Upper lobe of left lung (tissue), 4 donors: ENCODE data around the gene SNRPA.

Experiments used
- EP300 ChIP-seq, 4 donors: sonication (generic); formaldehyde crosslinking; IDR thresholded peaks; one replicate each; pipeline ENCODE4 v1.5.1; 2017; ENCODE audit warnings: antibody characterized with exemption in 4 of 4, control low read depth in 2 of 4
- POLR2A ChIP-seq, 4 donors: fragments of 450-650 bp; IDR thresholded peaks; one replicate each; pipeline ENCODE4 v1.5.1; 2016 to 2017; ENCODE audit warnings: antibody characterized with exemption in 4 of 4, mild to moderate bottlenecking in 2 of 4
- POLR2AphosphoS5 ChIP-seq, 2 donors: sonication (generic); formaldehyde crosslinking; IDR thresholded peaks; one replicate each; pipeline ENCODE4 v1.5.1; 2017; ENCODE audit warnings: antibody characterized with exemption in 2 of 2
- TF ChIP-seq, protein P1 (sequence below), 6 experiments: fragments of 450-650 bp in 4 of 6; fragments of 200-600 bp in 2 of 6; sonication (generic) in 2 of 6; IDR thresholded peaks; one replicate each; pipeline ENCODE4 v1.5.1; 2016 to 2019; ENCODE audit warnings: antibody characterized with exemption in 6 of 6

DNA sequence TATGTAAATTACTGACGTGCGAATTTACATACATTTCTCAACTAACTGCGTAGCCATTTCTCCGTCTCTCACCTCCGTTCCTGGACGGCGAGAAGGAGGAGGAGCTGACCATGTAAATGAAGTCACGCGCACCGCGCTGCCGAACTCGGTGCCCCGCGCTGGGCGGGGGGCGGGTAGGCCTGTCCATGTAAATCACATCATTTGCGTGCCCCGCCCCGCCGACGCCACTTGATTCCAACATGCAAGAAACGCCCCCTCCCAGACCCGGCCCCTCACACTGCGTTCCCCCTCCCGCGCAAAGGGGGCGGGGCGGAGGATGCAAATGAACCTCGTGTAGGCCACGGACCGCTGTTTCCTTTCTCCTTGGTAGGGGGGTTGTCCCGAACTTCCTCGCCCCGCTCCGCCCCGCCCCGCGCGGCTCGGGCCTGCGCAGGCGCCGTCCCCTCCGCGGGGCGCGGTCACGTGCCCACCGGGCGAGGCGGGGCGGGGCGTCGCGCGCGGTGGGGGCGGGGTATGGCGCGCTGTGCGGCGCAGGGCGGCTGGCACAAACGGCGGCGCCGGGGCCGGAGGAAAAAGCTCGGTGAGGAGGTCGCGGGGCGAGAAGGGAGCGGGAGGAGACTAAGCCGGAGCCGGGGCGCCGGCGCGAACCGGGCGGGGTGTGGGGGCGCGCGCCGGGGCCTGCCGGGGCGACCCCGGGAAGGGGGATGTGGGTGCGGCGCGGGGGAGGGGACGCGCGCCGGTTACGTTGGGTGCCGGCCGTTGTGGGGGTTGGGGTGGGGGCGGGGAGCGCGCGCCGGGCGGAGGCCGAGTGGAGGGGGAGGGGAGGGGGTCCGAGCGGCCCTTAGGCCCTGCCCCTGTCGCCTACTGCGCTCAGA lies 47.9 kb downstream of the SNRPA start, which contains the start of gene EGLN2:
- TF ChIP-seq, protein P1, sequence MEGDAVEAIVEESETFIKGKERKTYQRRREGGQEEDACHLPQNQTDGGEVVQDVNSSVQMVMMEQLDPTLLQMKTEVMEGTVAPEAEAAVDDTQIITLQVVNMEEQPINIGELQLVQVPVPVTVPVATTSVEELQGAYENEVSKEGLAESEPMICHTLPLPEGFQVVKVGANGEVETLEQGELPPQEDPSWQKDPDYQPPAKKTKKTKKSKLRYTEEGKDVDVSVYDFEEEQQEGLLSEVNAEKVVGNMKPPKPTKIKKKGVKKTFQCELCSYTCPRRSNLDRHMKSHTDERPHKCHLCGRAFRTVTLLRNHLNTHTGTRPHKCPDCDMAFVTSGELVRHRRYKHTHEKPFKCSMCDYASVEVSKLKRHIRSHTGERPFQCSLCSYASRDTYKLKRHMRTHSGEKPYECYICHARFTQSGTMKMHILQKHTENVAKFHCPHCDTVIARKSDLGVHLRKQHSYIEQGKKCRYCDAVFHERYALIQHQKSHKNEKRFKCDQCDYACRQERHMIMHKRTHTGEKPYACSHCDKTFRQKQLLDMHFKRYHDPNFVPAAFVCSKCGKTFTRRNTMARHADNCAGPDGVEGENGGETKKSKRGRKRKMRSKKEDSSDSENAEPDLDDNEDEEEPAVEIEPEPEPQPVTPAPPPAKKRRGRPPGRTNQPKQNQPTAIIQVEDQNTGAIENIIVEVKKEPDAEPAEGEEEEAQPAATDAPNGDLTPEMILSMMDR (IDR thresholded peaks at IDR 0.05) = peak in 1 of 6 experiments; percentile 4
- peak; percentile 63 to 78 for TF ChIP-seq POLR2AphosphoS5 (IDR thresholded peaks at IDR 0.05)
- peak in 1 of 4 donors; percentile 12 for TF ChIP-seq EP300 (IDR thresholded peaks at IDR 0.05)
- peak in 2 of 4 donors; percentile 63 to 81 for TF ChIP-seq POLR2A (IDR thresholded peaks at IDR 0.05)
